Thyroid gland (tissue), 4 donors: Measurements from ENCODE around the gene KLKB1. TPM values are rescaled to one million over a fixed set of nuclear protein-coding genes. Genes with fewer than 3 reads are reported as not detected.

Experiments
- DNase-seq, 2 donors: peaks; one replicate each; pipeline ENCODE4 v3.0.0-alpha.2; 2019
- H3K27ac ChIP-seq, 3 donors: fragments of 200-600 bp; sonication (generic); 1 replicate in 2 of 3; 2 replicates in 1 of 3; pipeline ENCODE4 v1.5.1; 2016 to 2019; ENCODE audit warnings: mild to moderate bottlenecking in 1 of 3, moderate library complexity in 1 of 3
- H3K27me3 ChIP-seq: fragments of 200-600 bp; sonication (generic); one replicate; pipeline ENCODE4 v1.5.1; 2019
- H3K36me3 ChIP-seq, 2 donors: fragments of 200-600 bp; sonication (generic); one replicate each; pipeline ENCODE4 v1.5.1; 2016 to 2019
- H3K4me1 ChIP-seq, 2 donors: fragments of 200-600 bp; sonication (generic); one replicate each; pipeline ENCODE4 v1.5.1; 2017 to 2019
- H3K4me3 ChIP-seq, 3 donors: fragments of 200-600 bp; sonication (generic); replicated peaks in 1 of 3; 1 replicate in 2 of 3; 2 replicates in 1 of 3; pipeline ENCODE4 v1.5.1; 2016; ENCODE audit warnings: mild to moderate bottlenecking in 1 of 3
- H3K9me3 ChIP-seq: fragments of 200-600 bp; sonication (generic); one replicate; pipeline ENCODE4 v1.5.1; 2017
- POLR2A ChIP-seq, 2 donors: fragments of 450-650 bp; IDR thresholded peaks; one replicate each; pipeline ENCODE4 v1.6.1; 2017; ENCODE audit warnings: antibody characterized with exemption in 2 of 2, mild to moderate bottlenecking in 2 of 2, moderate library complexity in 1 of 2
- WGBS, 2 donors: methylation state at CpG; one replicate each; pipeline ENCODE4 v1.1.5; 2017; 5-methylcytosine and 5-hydroxymethylcytosine counted together
- intact Hi-C: fragments of 100-400 bp; cut with DNase I; formaldehyde crosslinking; loops from one replicate; pipeline ENCODE4 v1.15.1; 2023
- total RNA-seq, 4 donors: library from RNA; depleted of rRNA; stranded (reverse); fragments of >200 nt; gene quantifications; one replicate each; pipeline ENCODE4 v1.2.3, GENCODE V29; 2016
- TF ChIP-seq, protein P1 (sequence below), 6 experiments: fragments of 200-600 bp in 3 of 6; fragments of 450-650 bp in 3 of 6; sonication (generic) in 3 of 6; IDR thresholded peaks; one replicate each; pipeline ENCODE4 v1.5.1; 2016 to 2019; ENCODE audit warnings: antibody characterized with exemption in 6 of 6, mild to moderate bottlenecking in 2 of 6, inconsistent platforms in 1 of 6, moderate library complexity in 1 of 6

Gene KLKB1
- total RNA-seq, 4 donors from 2014 or later = 1.2 to 11.8 (median 2.3) TPM; not detected in 1

DNA sequence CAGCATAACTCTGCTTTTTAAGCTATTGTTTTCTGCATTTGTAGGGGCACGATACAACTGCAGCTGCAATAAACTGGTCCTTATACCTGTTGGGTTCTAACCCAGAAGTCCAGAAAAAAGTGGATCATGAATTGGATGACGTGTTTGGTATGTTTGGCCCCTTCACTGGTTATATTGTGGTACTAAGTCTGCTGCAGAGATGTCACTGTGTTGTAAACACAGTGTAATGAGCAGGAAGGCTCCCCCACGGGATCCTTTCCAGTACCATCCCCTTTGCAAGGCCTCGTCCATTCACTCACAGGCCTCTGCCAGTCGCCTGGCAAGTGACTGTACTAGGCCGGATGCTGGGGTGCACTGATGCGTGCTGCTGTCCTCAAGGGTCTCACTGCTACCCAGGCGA lies 22.2 kb upstream of the KLKB1 start:
- Histone ChIP-seq H3K4me3 (no peak overlapping the region), H3K4me1 (peaks cover 0 to 5% of the 10 kb centered on the region in 2 donors), H3K27me3 (no peaks in the 10 kb centered on the region), H3K36me3 (peaks cover 0 to 11% of the 10 kb centered on the region in 2 donors), H3K27ac (no peak overlapping the region), H3K9me3 (no peaks in the 10 kb centered on the region)
- WGBS, 2 donors = 79 to 80% methylated on average over 8 of the region's 8 CpGs
- no peak for DNase-seq
- TF ChIP-seq POLR2A (IDR thresholded peaks at IDR 0.05) = no peak
- TF ChIP-seq, protein P1, sequence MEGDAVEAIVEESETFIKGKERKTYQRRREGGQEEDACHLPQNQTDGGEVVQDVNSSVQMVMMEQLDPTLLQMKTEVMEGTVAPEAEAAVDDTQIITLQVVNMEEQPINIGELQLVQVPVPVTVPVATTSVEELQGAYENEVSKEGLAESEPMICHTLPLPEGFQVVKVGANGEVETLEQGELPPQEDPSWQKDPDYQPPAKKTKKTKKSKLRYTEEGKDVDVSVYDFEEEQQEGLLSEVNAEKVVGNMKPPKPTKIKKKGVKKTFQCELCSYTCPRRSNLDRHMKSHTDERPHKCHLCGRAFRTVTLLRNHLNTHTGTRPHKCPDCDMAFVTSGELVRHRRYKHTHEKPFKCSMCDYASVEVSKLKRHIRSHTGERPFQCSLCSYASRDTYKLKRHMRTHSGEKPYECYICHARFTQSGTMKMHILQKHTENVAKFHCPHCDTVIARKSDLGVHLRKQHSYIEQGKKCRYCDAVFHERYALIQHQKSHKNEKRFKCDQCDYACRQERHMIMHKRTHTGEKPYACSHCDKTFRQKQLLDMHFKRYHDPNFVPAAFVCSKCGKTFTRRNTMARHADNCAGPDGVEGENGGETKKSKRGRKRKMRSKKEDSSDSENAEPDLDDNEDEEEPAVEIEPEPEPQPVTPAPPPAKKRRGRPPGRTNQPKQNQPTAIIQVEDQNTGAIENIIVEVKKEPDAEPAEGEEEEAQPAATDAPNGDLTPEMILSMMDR (IDR thresholded peaks at IDR 0.05) = no peak
- intact Hi-C loops = no loop called here

DNA sequence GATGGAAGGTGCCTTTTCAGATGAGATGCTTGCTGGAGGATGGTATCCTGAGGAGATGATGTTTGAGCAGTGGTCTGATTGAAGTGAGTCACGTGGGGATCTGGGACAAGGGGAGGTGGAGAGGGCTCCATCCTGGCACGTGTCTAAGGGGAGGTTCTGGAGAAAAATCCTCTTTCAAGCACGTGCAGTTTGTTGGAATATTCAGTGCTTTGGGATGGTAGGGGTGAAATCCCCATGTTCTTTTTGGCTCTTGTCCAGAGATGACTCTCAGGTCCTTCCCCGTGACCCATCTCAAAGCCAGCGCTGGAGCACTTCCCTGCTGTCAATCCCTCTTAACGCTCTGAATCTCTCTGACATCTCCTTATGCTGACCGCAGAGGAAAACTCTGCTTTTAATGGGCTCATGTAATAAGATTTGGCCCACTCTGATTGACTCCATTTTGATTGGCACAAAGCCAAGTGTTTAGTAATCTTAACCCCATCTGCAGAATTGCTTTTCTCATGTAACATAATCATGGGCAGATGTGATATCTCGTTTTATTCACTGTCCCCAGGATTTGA lies 10.8 kb upstream of the KLKB1 start:
- intact Hi-C loops = no loop called here
- Histone ChIP-seq H3K27me3 (no peaks in the 10 kb centered on the region), H3K4me1 (no peaks in the 10 kb centered on the region), H3K9me3 (no peaks in the 10 kb centered on the region), H3K36me3 (no peaks in the 10 kb centered on the region), H3K27ac (no peak overlapping the region), H3K4me3 (no peak overlapping the region)
- WGBS, 2 donors = 66 to 67% methylated on average over 8 of the region's 8 CpGs
- TF ChIP-seq, protein P1 (IDR thresholded peaks at IDR 0.05) = no peak
- no peak for TF ChIP-seq POLR2A (IDR thresholded peaks at IDR 0.05)
- DNase-seq = no peak

DNA sequence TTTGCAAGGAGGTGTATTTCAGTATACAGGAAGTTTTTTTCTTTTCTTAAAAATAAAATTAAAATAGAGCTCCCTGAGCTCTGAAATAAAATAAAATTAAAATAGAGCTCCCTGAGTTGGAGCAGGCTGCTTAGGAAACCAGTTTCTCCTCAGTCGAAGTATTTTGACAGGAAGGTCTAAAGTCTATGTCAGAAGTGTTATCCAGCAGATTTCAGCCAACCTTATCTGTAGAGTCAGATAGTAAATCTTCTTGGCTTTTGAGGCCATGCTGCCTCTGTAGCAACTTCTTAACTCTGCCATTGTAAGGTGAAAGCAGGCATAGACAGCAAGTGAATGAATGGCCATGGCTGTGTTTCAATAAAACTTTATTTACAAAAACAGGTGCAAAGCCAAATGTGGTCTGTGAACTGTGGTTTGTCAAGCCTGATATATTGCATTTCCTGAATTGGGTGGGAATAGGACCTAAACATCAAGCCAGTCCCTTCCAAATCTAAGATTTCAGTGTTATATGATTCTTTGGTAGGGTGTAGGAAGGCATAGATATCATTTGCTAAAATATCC lies 9.5 kb upstream of the KLKB1 start:
- DNase-seq = no peak
- intact Hi-C loops = no loop called here
- WGBS, 2 donors = 73 to 80% methylated on average over 1 of the region's 1 CpG
- Histone ChIP-seq H3K4me1 (no peaks in the 10 kb centered on the region), H3K27ac (no peak overlapping the region), H3K9me3 (no peaks in the 10 kb centered on the region), H3K4me3 (no peak overlapping the region), H3K27me3 (no peaks in the 10 kb centered on the region), H3K36me3 (no peaks in the 10 kb centered on the region)
- TF ChIP-seq, protein P1 (IDR thresholded peaks at IDR 0.05) = no peak
- TF ChIP-seq POLR2A (IDR thresholded peaks at IDR 0.05) = no peak

DNA sequence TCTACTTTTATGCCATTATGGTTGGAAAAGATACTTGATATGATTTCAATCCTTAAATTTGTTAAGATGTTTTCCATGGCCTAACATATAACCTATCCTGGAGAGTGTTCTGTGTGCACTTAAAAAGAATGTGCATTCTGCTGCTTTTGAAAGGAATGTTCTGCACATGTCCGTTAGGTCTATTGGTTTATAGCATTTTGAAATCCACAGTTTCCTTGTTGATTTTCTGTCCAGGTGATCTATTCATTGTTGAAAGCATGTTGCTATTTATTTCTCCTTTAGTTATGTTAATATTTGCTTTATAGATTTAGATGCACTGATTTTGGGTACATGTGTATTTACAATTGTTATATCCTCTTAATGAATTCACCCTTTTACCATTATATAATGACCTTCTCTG lies 5.7 kb upstream of the KLKB1 start:
- H3K9me3 ChIP-seq = no peaks in the 10 kb centered on the region
- H3K36me3 ChIP-seq = no peaks in the 10 kb centered on the region
- no peak overlapping the region for H3K4me3 ChIP-seq
- intact Hi-C loops = no loop called here
- TF ChIP-seq POLR2A (IDR thresholded peaks at IDR 0.05) = no peak
- TF ChIP-seq, protein P1 (IDR thresholded peaks at IDR 0.05) = no peak
- DNase-seq = no peak
- no peak overlapping the region for H3K27ac ChIP-seq
- WGBS, 2 donors = 84 to 98% methylated on average over 1 of the region's 1 CpG
- H3K4me1 ChIP-seq = no peaks in the 10 kb centered on the region
- no peaks in the 10 kb centered on the region for H3K27me3 ChIP-seq

DNA sequence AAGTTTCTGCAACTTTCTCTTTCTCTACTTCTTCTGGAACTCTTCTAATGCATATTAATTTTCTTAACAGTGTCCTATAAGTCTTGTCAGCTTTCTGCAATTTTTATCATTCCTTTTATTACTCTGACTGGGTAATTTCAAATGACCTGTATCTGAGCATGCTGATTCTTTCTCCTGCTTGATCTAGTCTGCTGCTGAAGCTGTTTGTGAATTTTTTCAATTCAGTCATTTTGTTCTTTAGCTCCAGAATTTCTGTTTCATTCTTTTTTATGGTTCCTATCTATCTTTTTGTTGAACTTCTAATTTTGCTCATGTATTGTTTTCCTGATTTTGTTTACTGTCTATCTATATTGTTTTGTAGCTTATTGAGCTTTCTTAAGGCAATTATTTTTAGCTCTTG lies 1.5 kb upstream of the KLKB1 start:
- no peaks in the 10 kb centered on the region for H3K36me3 ChIP-seq
- H3K9me3 ChIP-seq = no peaks in the 10 kb centered on the region
- no peak overlapping the region for H3K27ac ChIP-seq
- H3K4me1 ChIP-seq = no peaks in the 10 kb centered on the region
- no peak for DNase-seq
- TF ChIP-seq POLR2A (IDR thresholded peaks at IDR 0.05) = no peak
- TF ChIP-seq, protein P1 (IDR thresholded peaks at IDR 0.05) = no peak
- no peaks in the 10 kb centered on the region for H3K27me3 ChIP-seq
- intact Hi-C loops = no loop called here
- no peak overlapping the region for H3K4me3 ChIP-seq
